BE2C (cell line): ENCODE data around the gene GNL1.

Experiments
- DNase-seq: peaks from one replicate; pipeline ENCODE4 v3.0.0-alpha.2; 2020
- H3K27me3 ChIP-seq: fragments of 250-450 bp; sonication (Bioruptor Pico); 2 replicates; pipeline ENCODE4 v1.5.1; 2020; ENCODE audit warnings: mild to moderate bottlenecking
- H3K36me3 ChIP-seq: fragments of 250-450 bp; sonication (Bioruptor Pico); 2 replicates; pipeline ENCODE4 v1.5.1; 2020; ENCODE audit warnings: mild to moderate bottlenecking
- H3K4me1 ChIP-seq: fragments of 250-450 bp; sonication (Bioruptor Pico); 2 replicates; pipeline ENCODE4 v1.5.1; 2020
- H3K4me3 ChIP-seq: 2 replicates; pipeline ENCODE4 v1.5.1; 2011; ENCODE audit warnings: low read depth, low read length
- H3K9me3 ChIP-seq: fragments of 250-450 bp; sonication (Bioruptor Pico); 2 replicates; pipeline ENCODE4 v1.5.1; 2020
- CTCF ChIP-seq: IDR thresholded peaks from 2 replicates; pipeline ENCODE4 v1.5.1; 2012; ENCODE audit warnings: mild to moderate bottlenecking, low read depth, low read length

Gene GNL1

GRCh38 chr6:30515944-30516753, 40.1 kb downstream of the GNL1 start:
- Histone ChIP-seq H3K9me3 (no peaks in the 10 kb centered on the region; the same call in 1 of the 2 replicates), H3K4me1 (no peaks in the 10 kb centered on the region), H3K27me3 (peaks cover 33% of the 10 kb centered on the region), H3K36me3 (no peaks in the 10 kb centered on the region), H3K4me3 (peak overlapping the region; percentile 54)
- DNase-seq, result peak; percentile 58
- TF ChIP-seq CTCF, result no peak

- no peaks in the 10 kb centered on the region for H3K4me1 ChIP-seq
- no peak for TF ChIP-seq CTCF
- H3K4me3 ChIP-seq, result no peak overlapping the region
- peaks cover 36% of the 10 kb centered on the region for H3K27me3 ChIP-seq
- H3K9me3 ChIP-seq, result no peaks in the 10 kb centered on the region; the same call in 1 of the 2 replicates
- DNase-seq, result no peak
- no peaks in the 10 kb centered on the region for H3K36me3 ChIP-seq
Observed at GRCh38 chr6:30515106-30515505, 41.2 kb downstream of the GNL1 start.

- no peak for DNase-seq
- Histone ChIP-seq H3K27me3 (peaks cover 30% of the 10 kb centered on the region), H3K4me1 (no peaks in the 10 kb centered on the region), H3K4me3 (no peak overlapping the region), H3K9me3 (no peaks in the 10 kb centered on the region; the same call in 1 of the 2 replicates), H3K36me3 (no peaks in the 10 kb centered on the region)
- TF ChIP-seq CTCF, result no peak
Observed at GRCh38 chr6:30513451-30513850, 42.8 kb downstream of the GNL1 start.

- H3K4me3 ChIP-seq, result no peak overlapping the region
- no peak for TF ChIP-seq CTCF
- no peak for DNase-seq
- no peaks in the 10 kb centered on the region for H3K9me3 ChIP-seq
- H3K36me3 ChIP-seq, result no peaks in the 10 kb centered on the region
- H3K4me1 ChIP-seq, result no peaks in the 10 kb centered on the region
- H3K27me3 ChIP-seq, result peaks cover 37% of the 10 kb centered on the region
Observed at GRCh38 chr6:30511169-30511546, 45.1 kb downstream of the GNL1 start.

- no peaks in the 10 kb centered on the region for H3K36me3 ChIP-seq
- peaks cover 37% of the 10 kb centered on the region for H3K27me3 ChIP-seq
- H3K9me3 ChIP-seq, result no peaks in the 10 kb centered on the region
- no peak for DNase-seq
- H3K4me1 ChIP-seq, result no peaks in the 10 kb centered on the region
- no peak for TF ChIP-seq CTCF
- H3K4me3 ChIP-seq, result no peak overlapping the region
Observed at GRCh38 chr6:30510419-30511168, 45.7 kb downstream of the GNL1 start.
